DND-41 (cell line): ENCODE results near the gene CYFIP1.

Experiments
- ATAC-seq: fragments of 200-7000 bp; cut with Tn5 transposase; 3 replicates; pipeline ENCODE4 v1.9.1; 2021; ENCODE audit warnings: low read depth; ENCODE audit not compliant: insufficient read depth
- DNase-seq: peaks from one replicate; pipeline ENCODE4 v3.0.0-alpha.2; 2020
- H2AFZ ChIP-seq: 2 replicates; pipeline ENCODE4 v1.6.0; 2012; ENCODE audit warnings: low read depth, low read length
- H3K27ac ChIP-seq: 2 replicates; pipeline ENCODE4 v1.5.1; 2012; ENCODE audit warnings: low read length, inconsistent platforms
- H3K27me3 ChIP-seq: fragments of 200-600 bp; sonication (generic); 2 replicates; pipeline ENCODE4 v1.6.0; 2012; ENCODE audit warnings: low read length, mild to moderate bottlenecking, inconsistent platforms; ENCODE audit not compliant: insufficient read depth, poor library complexity
- H3K36me3 ChIP-seq: 2 replicates; pipeline ENCODE4 v1.5.1; 2012; ENCODE audit warnings: low read length, inconsistent platforms; ENCODE audit not compliant: insufficient read depth
- H3K4me1 ChIP-seq: 2 replicates; pipeline ENCODE4 v1.5.1; 2012; ENCODE audit warnings: mild to moderate bottlenecking, low read length; ENCODE audit not compliant: insufficient read depth
- H3K4me2 ChIP-seq: 2 replicates; pipeline ENCODE4 v1.6.0; 2012; ENCODE audit warnings: mild to moderate bottlenecking, moderate library complexity, low read length, inconsistent platforms; ENCODE audit not compliant: insufficient read depth
- H3K4me3 ChIP-seq, 2 experiments: fragments of 200-600 bp in 1 of 2; shearing (Covaris generic) in 1 of 2; 2 replicates each; pipeline ENCODE4 v1.5.1; 2012 to 2016; ENCODE audit warnings: inconsistent platforms in 2 of 2, low read length in 2 of 2, mild to moderate bottlenecking in 2 of 2, low read depth in 1 of 2, moderate library complexity in 1 of 2
- H3K79me2 ChIP-seq: 2 replicates; pipeline ENCODE4 v1.6.0; 2012; ENCODE audit warnings: low read length, inconsistent platforms; ENCODE audit not compliant: insufficient read depth
- H3K9ac ChIP-seq: 2 replicates; pipeline ENCODE4 v1.6.0; 2012; ENCODE audit warnings: low read depth, mild to moderate bottlenecking, inconsistent platforms, low read length, moderate library complexity
- H3K9me3 ChIP-seq: 2 replicates; pipeline ENCODE4 v1.5.1; 2012; ENCODE audit warnings: low read length, moderate library complexity, mild to moderate bottlenecking, inconsistent platforms; ENCODE audit not compliant: insufficient read depth, severe bottlenecking
- H4K20me1 ChIP-seq: 2 replicates; pipeline ENCODE4 v1.6.0; 2012; ENCODE audit warnings: low read length; ENCODE audit not compliant: insufficient read depth
- EZH2 ChIP-seq: IDR thresholded peaks from 3 replicates; pipeline ENCODE4 v1.6.1; 2012; ENCODE audit warnings: borderline replicate concordance, low read depth, mild to moderate bottlenecking, moderate library complexity, low read length, inconsistent platforms; ENCODE audit not compliant: severe bottlenecking
- TF ChIP-seq, protein P1 (sequence below): IDR thresholded peaks from 2 replicates; pipeline ENCODE4 v1.5.1; 2012; ENCODE audit warnings: borderline replicate concordance, low read length, moderate library complexity, mild to moderate bottlenecking; ENCODE audit not compliant: poor library complexity, severe bottlenecking; ENCODE audit errors: extremely low read depth

Gene CYFIP1

GRCh38 chr15:22960126-22960525, 20.0 kb downstream of the CYFIP1 start:
- TF ChIP-seq EZH2, result no peak
- TF ChIP-seq, protein P1, sequence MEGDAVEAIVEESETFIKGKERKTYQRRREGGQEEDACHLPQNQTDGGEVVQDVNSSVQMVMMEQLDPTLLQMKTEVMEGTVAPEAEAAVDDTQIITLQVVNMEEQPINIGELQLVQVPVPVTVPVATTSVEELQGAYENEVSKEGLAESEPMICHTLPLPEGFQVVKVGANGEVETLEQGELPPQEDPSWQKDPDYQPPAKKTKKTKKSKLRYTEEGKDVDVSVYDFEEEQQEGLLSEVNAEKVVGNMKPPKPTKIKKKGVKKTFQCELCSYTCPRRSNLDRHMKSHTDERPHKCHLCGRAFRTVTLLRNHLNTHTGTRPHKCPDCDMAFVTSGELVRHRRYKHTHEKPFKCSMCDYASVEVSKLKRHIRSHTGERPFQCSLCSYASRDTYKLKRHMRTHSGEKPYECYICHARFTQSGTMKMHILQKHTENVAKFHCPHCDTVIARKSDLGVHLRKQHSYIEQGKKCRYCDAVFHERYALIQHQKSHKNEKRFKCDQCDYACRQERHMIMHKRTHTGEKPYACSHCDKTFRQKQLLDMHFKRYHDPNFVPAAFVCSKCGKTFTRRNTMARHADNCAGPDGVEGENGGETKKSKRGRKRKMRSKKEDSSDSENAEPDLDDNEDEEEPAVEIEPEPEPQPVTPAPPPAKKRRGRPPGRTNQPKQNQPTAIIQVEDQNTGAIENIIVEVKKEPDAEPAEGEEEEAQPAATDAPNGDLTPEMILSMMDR, result no peak
- no peak overlapping the region for H2AFZ ChIP-seq
- H3K9ac ChIP-seq, result no peak overlapping the region
- H3K27me3 ChIP-seq, result no peaks in the 10 kb centered on the region
- H3K4me3 ChIP-seq, result no peak overlapping the region
- H3K9me3 ChIP-seq, result no peaks in the 10 kb centered on the region
- DNase-seq (no peak), ATAC-seq (no peak)
- peaks cover 7% of the 10 kb centered on the region; the same call in 1 of the 2 replicates for H4K20me1 ChIP-seq
- H3K79me2 ChIP-seq, result no peaks in the 10 kb centered on the region
- H3K27ac ChIP-seq, result no peak overlapping the region
- no peak overlapping the region for H3K4me2 ChIP-seq
- no peaks in the 10 kb centered on the region for H3K36me3 ChIP-seq
- no peaks in the 10 kb centered on the region for H3K4me1 ChIP-seq

DNA sequence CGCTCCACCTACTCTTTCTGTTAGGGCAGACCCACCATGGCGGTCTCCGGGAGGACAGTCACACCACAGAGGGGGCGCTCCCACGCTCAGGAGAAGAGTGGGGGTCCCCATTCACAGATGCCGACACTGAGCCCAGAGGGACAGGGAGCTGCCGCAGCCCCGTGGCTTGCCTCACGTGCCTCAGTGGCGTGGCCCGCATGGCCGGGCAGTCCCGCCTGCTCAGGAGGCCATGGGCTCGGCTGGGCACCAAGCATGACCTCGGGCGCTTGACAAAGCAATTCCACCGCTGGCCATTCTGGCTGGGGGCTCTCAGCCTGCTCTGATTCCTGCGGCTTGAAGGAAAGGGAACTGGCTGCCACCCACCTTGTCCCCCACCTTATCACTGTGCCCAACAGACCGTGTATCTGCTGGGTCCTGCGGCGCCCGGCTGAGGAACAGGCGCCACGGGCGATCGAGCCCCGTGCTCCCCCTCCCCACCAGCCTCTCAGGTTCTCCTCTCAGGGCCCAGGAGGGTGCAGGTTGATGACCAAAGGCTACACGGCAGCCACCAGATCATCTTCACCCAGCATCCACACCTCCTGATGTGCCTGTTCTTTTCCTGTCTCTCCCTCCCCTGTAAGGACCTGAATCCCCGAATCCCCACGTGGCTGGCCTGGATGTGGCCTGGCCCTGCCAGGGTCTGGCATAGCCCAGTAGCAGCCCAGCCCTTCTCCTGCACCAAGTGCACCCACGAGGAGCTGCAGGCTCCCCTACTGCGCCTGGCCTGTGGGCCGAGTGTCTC, 20.7 kb downstream of the CYFIP1 start:
- H3K4me1 ChIP-seq, result no peaks in the 10 kb centered on the region
- no peaks in the 10 kb centered on the region for H3K79me2 ChIP-seq
- DNase-seq, result no peak
- no peaks in the 10 kb centered on the region for H3K27me3 ChIP-seq
- H3K27ac ChIP-seq, result no peak overlapping the region
- no peak overlapping the region for H2AFZ ChIP-seq
- H3K9me3 ChIP-seq, result no peaks in the 10 kb centered on the region
- peaks cover 7% of the 10 kb centered on the region; the same call in 1 of the 2 replicates for H4K20me1 ChIP-seq
- no peak for TF ChIP-seq EZH2
- TF ChIP-seq, protein P1, result no peak
- H3K36me3 ChIP-seq, result no peaks in the 10 kb centered on the region
- no peak overlapping the region for H3K4me2 ChIP-seq
- H3K9ac ChIP-seq, result no peak overlapping the region
- H3K4me3 ChIP-seq, result no peak overlapping the region
- ATAC-seq, result no peak

- Histone ChIP-seq H2AFZ (no peak overlapping the region), H3K36me3 (no peaks in the 10 kb centered on the region), H3K4me3 (no peak overlapping the region), H3K9ac (no peak overlapping the region), H3K4me1 (no peaks in the 10 kb centered on the region), H3K9me3 (no peaks in the 10 kb centered on the region), H3K79me2 (no peaks in the 10 kb centered on the region), H4K20me1 (peaks cover 7% of the 10 kb centered on the region; the same call in 1 of the 2 replicates), H3K4me2 (no peak overlapping the region), H3K27ac (no peak overlapping the region), H3K27me3 (no peaks in the 10 kb centered on the region)
- no peak for ATAC-seq
- TF ChIP-seq, protein P1, result no peak
- no peak for TF ChIP-seq EZH2
- no peak for DNase-seq
Measured at GRCh38 chr15:22958487-22959280, 21.5 kb downstream of the CYFIP1 start.
